ENCODE data around the gene SLC30A7.

Gene SLC30A7

GRCh38 chr1:100924212-100924611 is 28.3 kb downstream of the SLC30A7 start:
- TF ChIP-seq POLR2AphosphoS5 (IDR thresholded peaks at IDR 0.05; ENCODE audit: low read depth, low read length) = no peak
- TF ChIP-seq TAF1 (IDR thresholded peaks at IDR 0.05; ENCODE audit: borderline replicate concordance, insufficient read depth, low read length) = no peak
- TF ChIP-seq REST (IDR thresholded peaks at IDR 0.05; ENCODE audit: insufficient read depth in 1 of 2, low read depth in 2 of 2, low read length in 2 of 2) = no peak
- no peak for TF ChIP-seq FOXP2 (optimal IDR thresholded peaks at IDR 0.05; ENCODE audit: borderline replicate concordance, extremely low read depth, extremely low read length, insufficient read depth)
- TF ChIP-seq SIN3A (IDR thresholded peaks at IDR 0.05; ENCODE audit: borderline replicate concordance, insufficient read depth, low read length) = no peak

- TF ChIP-seq REST (IDR thresholded peaks at IDR 0.05; ENCODE audit: insufficient read depth in 1 of 2, low read depth in 2 of 2, low read length in 2 of 2) = no peak
Observed at GRCh38 chr1:100924991-100925390, 29.1 kb downstream of the SLC30A7 start.

- no peak for TF ChIP-seq POLR2AphosphoS5 (IDR thresholded peaks at IDR 0.05; ENCODE audit: low read depth, low read length)
Observed at GRCh38 chr1:100926240-100926639, 30.4 kb downstream of the SLC30A7 start.

GRCh38 chr1:100927276-100927675 is 31.4 kb downstream of the SLC30A7 start:
- TF ChIP-seq TAF1 (IDR thresholded peaks at IDR 0.05; ENCODE audit: borderline replicate concordance, insufficient read depth, low read length) (no peak), FOXP2 (optimal IDR thresholded peaks at IDR 0.05; ENCODE audit: borderline replicate concordance, extremely low read depth, extremely low read length, insufficient read depth) (no peak), POLR2AphosphoS5 (IDR thresholded peaks at IDR 0.05; ENCODE audit: low read depth, low read length) (no peak), REST (IDR thresholded peaks at IDR 0.05; ENCODE audit: insufficient read depth in 1 of 2, low read depth in 2 of 2, low read length in 2 of 2) (no peak), SIN3A (IDR thresholded peaks at IDR 0.05; ENCODE audit: borderline replicate concordance, insufficient read depth, low read length) (no peak)

GRCh38 chr1:100928128-100928527 is 32.2 kb downstream of the SLC30A7 start:
- TF ChIP-seq SIN3A (IDR thresholded peaks at IDR 0.05; ENCODE audit: borderline replicate concordance, insufficient read depth, low read length) (no peak), POLR2AphosphoS5 (IDR thresholded peaks at IDR 0.05; ENCODE audit: low read depth, low read length) (no peak), REST (IDR thresholded peaks at IDR 0.05; ENCODE audit: insufficient read depth in 1 of 2, low read depth in 2 of 2, low read length in 2 of 2) (no peak), FOXP2 (optimal IDR thresholded peaks at IDR 0.05; ENCODE audit: borderline replicate concordance, extremely low read depth, extremely low read length, insufficient read depth) (no peak), TAF1 (IDR thresholded peaks at IDR 0.05; ENCODE audit: borderline replicate concordance, insufficient read depth, low read length) (no peak)

Data from PFSK-1 (cell line).